HEK293 (cell line): Measurements from ENCODE around the gene LHFPL3.

Experiments
- CTCF ChIA-PET: fragments of 350-600 bp; formaldehyde crosslinking; extraction: SDS; loops from one replicate; lab custom pipeline; 2021; ENCODE audit warnings: antibody characterized with exemption; lab: Yijun Ruan, JAX
- POLR2A ChIA-PET: fragments of 300-600 bp; formaldehyde crosslinking; extraction: SDS; loops from one replicate; lab custom pipeline; 2020; ENCODE audit warnings: antibody characterized with exemption, inconsistent platforms; lab: Yijun Ruan, JAX
- H3K27ac ChIP-seq: fragments of 200-500 bp; sonication (Bioruptor generic); 2 replicates; pipeline ENCODE4 v1.5.1; 2014; ENCODE audit warnings: low read depth, low read length, control low read depth, inconsistent platforms; ENCODE audit errors: extremely low read depth
- H3K36me3 ChIP-seq, 2 experiments: fragments of 200-500 bp in 1 of 2; sonication (Bioruptor generic) in 1 of 2; 1 replicate in 1 of 2; 2 replicates in 1 of 2; pipeline ENCODE4 v1.5.1; 2014 to 2017; ENCODE audit warnings: inconsistent platforms in 2 of 2, low read length in 2 of 2; ENCODE audit not compliant: control insufficient read depth in 2 of 2, insufficient read depth in 1 of 2
- H3K4me1 ChIP-seq: fragments of 200-500 bp; sonication (Bioruptor generic); 2 replicates; pipeline ENCODE4 v1.5.1; 2014; ENCODE audit warnings: mild to moderate bottlenecking, low read length, inconsistent platforms; ENCODE audit not compliant: control insufficient read depth, insufficient read depth
- H3K4me3 ChIP-seq: 2 replicates; pipeline ENCODE4 v1.5.1; 2011; ENCODE audit warnings: low read depth, mild to moderate bottlenecking, control low read depth, low read length, moderate library complexity
- H3K9me3 ChIP-seq: fragments of 200-500 bp; sonication (Bioruptor generic); 2 replicates; pipeline ENCODE4 v1.5.1; 2014; ENCODE audit warnings: low read depth, low read length, inconsistent platforms; ENCODE audit not compliant: control insufficient read depth, insufficient read depth
- ELK4 ChIP-seq: IDR thresholded peaks from 2 replicates; pipeline ENCODE4 v1.6.1; 2011; ENCODE audit warnings: mild to moderate bottlenecking, low read depth, low read length, borderline replicate concordance
- GLI2 ChIP-seq: fragments of 450-650 bp; formaldehyde crosslinking; IDR thresholded peaks from 2 replicates; pipeline ENCODE4; 2017; ENCODE audit warnings: missing biosample characterization, missing genetic modification characterization, low read depth, borderline replicate concordance
- HIC1 ChIP-seq: fragments of 450-650 bp; formaldehyde crosslinking; IDR thresholded peaks from 2 replicates; pipeline ENCODE4 v1.5.1; 2016; ENCODE audit warnings: missing biosample characterization, missing genetic modification characterization
- IKZF3 ChIP-seq: fragments of 450-650 bp; IDR thresholded peaks from 2 replicates; pipeline ENCODE4 v1.5.0; 2018; ENCODE audit warnings: missing biosample characterization, mild to moderate bottlenecking, missing genetic modification characterization, moderate library complexity
- MYNN ChIP-seq: fragments of 450-650 bp; formaldehyde crosslinking; IDR thresholded peaks from 2 replicates; pipeline ENCODE4 v1.5.1; 2016; ENCODE audit warnings: missing biosample characterization, missing genetic modification characterization, borderline replicate concordance
- PRDM10 ChIP-seq: fragments of 450-650 bp; formaldehyde crosslinking; IDR thresholded peaks from 2 replicates; pipeline ENCODE4 v1.5.1; 2016; ENCODE audit warnings: missing biosample characterization, missing genetic modification characterization
- ZBTB11 ChIP-seq: fragments of 450-650 bp; formaldehyde crosslinking; conservative IDR thresholded peaks from 2 replicates; pipeline ENCODE4 v1.5.1; 2016; ENCODE audit warnings: low read depth, missing biosample characterization, missing genetic modification characterization
- ZBTB17 ChIP-seq: fragments of 450-650 bp; formaldehyde crosslinking; IDR thresholded peaks from 2 replicates; pipeline ENCODE4 v1.5.1; 2016; ENCODE audit warnings: missing biosample characterization, missing genetic modification characterization
- ZNF140 ChIP-seq: fragments of 450-650 bp; formaldehyde crosslinking; IDR thresholded peaks from 2 replicates; pipeline ENCODE4 v1.5.1; 2016; ENCODE audit warnings: missing biosample characterization, missing genetic modification characterization
- ZNF239 ChIP-seq: fragments of 450-650 bp; formaldehyde crosslinking; IDR thresholded peaks from 2 replicates; pipeline ENCODE4 v1.5.1; 2016; ENCODE audit warnings: missing biosample characterization, missing genetic modification characterization
- ZNF302 ChIP-seq: fragments of 450-650 bp; formaldehyde crosslinking; IDR thresholded peaks from 2 replicates; pipeline ENCODE4 v1.5.1; 2016; ENCODE audit warnings: missing biosample characterization, missing genetic modification characterization, low read depth
- ZNF311 ChIP-seq: fragments of 450-650 bp; formaldehyde crosslinking; IDR thresholded peaks from 2 replicates; pipeline ENCODE4 v1.5.1; 2017; ENCODE audit warnings: missing biosample characterization, missing genetic modification characterization, borderline replicate concordance
- ZNF341 ChIP-seq: fragments of 450-650 bp; formaldehyde crosslinking; IDR thresholded peaks from 2 replicates; pipeline ENCODE4; 2016; ENCODE audit warnings: low read depth, missing biosample characterization, missing genetic modification characterization
- ZNF48 ChIP-seq: fragments of 450-650 bp; formaldehyde crosslinking; IDR thresholded peaks from 2 replicates; pipeline ENCODE4 v1.5.1; 2016; ENCODE audit warnings: missing biosample characterization, missing genetic modification characterization
- ZNF571 ChIP-seq: fragments of 450-650 bp; formaldehyde crosslinking; IDR thresholded peaks from 2 replicates; pipeline ENCODE4 v1.5.0; 2017; ENCODE audit warnings: missing biosample characterization, missing genetic modification characterization
- ZNF600 ChIP-seq: fragments of 450-650 bp; formaldehyde crosslinking; IDR thresholded peaks from 2 replicates; pipeline ENCODE4 v1.5.1; 2016; ENCODE audit warnings: missing biosample characterization, missing genetic modification characterization
- ZNF660 ChIP-seq: fragments of 450-650 bp; IDR thresholded peaks from 2 replicates; pipeline ENCODE4 v1.5.1; 2018; ENCODE audit warnings: missing biosample characterization, mild to moderate bottlenecking, missing genetic modification characterization
- ZNF692 ChIP-seq: fragments of 450-650 bp; formaldehyde crosslinking; IDR thresholded peaks from 2 replicates; pipeline ENCODE4 v1.5.1; 2016; ENCODE audit warnings: missing biosample characterization, missing genetic modification characterization
- ZNF785 ChIP-seq: fragments of 450-650 bp; formaldehyde crosslinking; IDR thresholded peaks from 2 replicates; pipeline ENCODE4 v1.5.1; 2016; ENCODE audit warnings: missing biosample characterization, missing genetic modification characterization
- TF ChIP-seq, protein P1 (sequence below): fragments of 450-650 bp; formaldehyde crosslinking; IDR thresholded peaks from 2 replicates; pipeline ENCODE4 v1.5.1; 2017; ENCODE audit warnings: missing biosample characterization, missing genetic modification characterization

Gene LHFPL3

GRCh38 chr7:104795086-104795485 lies 466.7 kb downstream of the LHFPL3 start (continued):
- TF ChIP-seq GLI2 (tag by site-specific recombination) (no peak), ZNF660 (tag by site-specific recombination) (no peak), ZNF341 (tag by site-specific recombination) (no peak)

- Histone ChIP-seq H3K4me1 (no peaks in the 10 kb centered on the region), H3K36me3 (no peaks in the 10 kb centered on the region), H3K27ac (no peak overlapping the region), H3K9me3 (no peaks in the 10 kb centered on the region), H3K4me3 (no peak overlapping the region)
- ChIA-PET CTCF (interaction anchor here (0.7 kb wide), 1 partner anchor 18 kb away, joined by 4 read pairs; no protein-coding TSS in a partner anchor), POLR2A (no interaction called here)
- TF ChIP-seq ZNF48 = no peak
- no peak for TF ChIP-seq ZNF692
- TF ChIP-seq, protein P1, sequence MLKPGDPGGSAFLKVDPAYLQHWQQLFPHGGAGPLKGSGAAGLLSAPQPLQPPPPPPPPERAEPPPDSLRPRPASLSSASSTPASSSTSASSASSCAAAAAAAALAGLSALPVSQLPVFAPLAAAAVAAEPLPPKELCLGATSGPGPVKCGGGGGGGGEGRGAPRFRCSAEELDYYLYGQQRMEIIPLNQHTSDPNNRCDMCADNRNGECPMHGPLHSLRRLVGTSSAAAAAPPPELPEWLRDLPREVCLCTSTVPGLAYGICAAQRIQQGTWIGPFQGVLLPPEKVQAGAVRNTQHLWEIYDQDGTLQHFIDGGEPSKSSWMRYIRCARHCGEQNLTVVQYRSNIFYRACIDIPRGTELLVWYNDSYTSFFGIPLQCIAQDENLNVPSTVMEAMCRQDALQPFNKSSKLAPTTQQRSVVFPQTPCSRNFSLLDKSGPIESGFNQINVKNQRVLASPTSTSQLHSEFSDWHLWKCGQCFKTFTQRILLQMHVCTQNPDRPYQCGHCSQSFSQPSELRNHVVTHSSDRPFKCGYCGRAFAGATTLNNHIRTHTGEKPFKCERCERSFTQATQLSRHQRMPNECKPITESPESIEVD (tag by site-specific recombination) = no peak
- no peak for TF ChIP-seq PRDM10 (tag by site-specific recombination)
- TF ChIP-seq IKZF3 (tag by site-specific recombination) = no peak
- TF ChIP-seq ZNF239 = no peak
- no peak for TF ChIP-seq ZNF785 (tag by site-specific recombination)
- no peak for TF ChIP-seq ZBTB17
- no peak for TF ChIP-seq HIC1 (tag by site-specific recombination)
- no peak for TF ChIP-seq MYNN (tag by site-specific recombination)
- TF ChIP-seq ZNF600 (tag by site-specific recombination) = no peak
- no peak for TF ChIP-seq ELK4
- TF ChIP-seq ZNF302 = no peak
- TF ChIP-seq ZNF571 (tag by site-specific recombination) = no peak
- TF ChIP-seq ZBTB11 = no peak
- TF ChIP-seq ZNF140 = no peak
- no peak for TF ChIP-seq ZNF311 (tag by site-specific recombination)
Observed at GRCh38 chr7:104795616-104796398, 467.4 kb downstream of the LHFPL3 start.
